ENCODE data around the gene UBR3.
"Not testable (repeated sequence)": the region's sequence is repeated elsewhere in the genome, so short reads cannot be mapped to it uniquely, and the experiment has no call there.

UBR3 gene

DNA sequence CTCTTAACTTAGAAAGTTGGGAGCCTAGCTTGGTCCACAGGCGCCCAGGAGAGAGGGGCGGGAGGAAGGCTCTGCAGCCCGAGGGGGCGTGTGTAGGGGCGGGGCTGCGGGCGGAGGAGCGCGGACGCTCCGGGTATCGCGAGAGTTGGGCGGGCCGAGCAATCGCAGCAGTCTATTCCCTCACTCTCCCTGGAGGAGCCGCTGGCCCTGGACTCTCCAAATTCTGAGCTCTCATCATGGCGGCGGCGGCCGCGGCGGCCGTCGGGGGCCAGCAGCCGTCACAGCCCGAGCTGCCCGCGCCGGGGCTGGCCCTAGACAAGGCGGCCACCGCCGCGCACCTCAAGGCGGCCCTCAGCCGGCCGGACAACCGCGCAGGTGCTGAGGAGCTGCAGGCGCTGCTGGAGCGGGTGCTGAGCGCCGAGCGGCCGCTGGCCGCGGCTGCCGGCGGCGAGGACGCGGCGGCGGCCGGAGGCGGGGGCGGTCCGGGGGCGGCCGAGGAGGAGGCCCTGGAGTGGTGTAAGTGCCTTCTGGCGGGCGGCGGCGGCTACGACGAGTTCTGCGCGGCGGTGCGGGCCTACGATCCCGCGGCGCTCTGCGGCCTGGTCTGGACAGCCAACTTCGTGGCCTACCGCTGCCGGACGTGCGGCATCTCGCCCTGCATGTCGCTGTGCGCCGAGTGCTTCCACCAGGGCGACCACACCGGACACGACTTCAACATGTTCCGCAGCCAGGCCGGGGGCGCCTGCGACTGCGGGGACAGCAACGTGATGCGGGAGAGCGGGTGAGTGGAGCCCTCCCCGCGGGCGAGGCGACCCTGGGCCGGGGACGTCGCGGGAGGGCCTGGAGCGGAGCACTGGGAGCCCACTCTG, at the start of gene UBR3:
UBR3 (plus strand) TSS at position 183 of the 869 bp plus-strand sequence; CDS start at position 237, 54 bp downstream.
- FAIRE-seq: no peak
- DNase-seq (ENCODE audit: insufficient read length, low spot score): peak; percentile 98

GRCh38 chr2:169778446-169778845, 48.8 kb upstream of the UBR3 start:
- DNase-seq (ENCODE audit: insufficient read length, low spot score) (no peak), FAIRE-seq (no peak)

- no peak for DNase-seq (ENCODE audit: insufficient read length, low spot score)
- FAIRE-seq: no peak
Observed at GRCh38 chr2:169781249-169782013, 45.8 kb upstream of the UBR3 start.

- FAIRE-seq (no peak), DNase-seq (ENCODE audit: insufficient read length, low spot score) (no peak)
Observed at GRCh38 chr2:169782513-169782912, 44.7 kb upstream of the UBR3 start.

GRCh38 chr2:169790581-169790980, 36.7 kb upstream of the UBR3 start:
- FAIRE-seq: no peak
- DNase-seq (ENCODE audit: insufficient read length, low spot score): no peak

DNA sequence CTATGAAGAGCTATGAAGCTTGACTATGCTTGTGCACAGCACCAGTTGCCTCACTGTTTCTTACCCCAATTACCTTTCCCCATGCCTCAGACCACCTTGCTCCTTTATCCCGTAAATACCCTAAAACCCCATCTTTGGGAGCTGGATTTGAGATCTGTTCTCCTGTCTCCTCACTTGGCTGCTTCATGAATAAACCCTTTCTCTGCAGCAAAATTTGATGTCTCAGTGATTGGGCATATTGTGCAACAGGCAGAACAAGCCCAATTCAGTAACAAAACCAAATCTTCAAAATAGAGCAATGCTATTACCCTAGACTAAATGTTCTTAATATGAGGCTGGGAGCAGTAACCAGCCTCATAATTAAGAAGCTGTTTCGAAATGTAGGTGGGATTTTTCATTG, 32.1 kb upstream of the UBR3 start:
- DNase-seq (ENCODE audit: insufficient read length, low spot score) (no peak), FAIRE-seq (no peak)

DNA sequence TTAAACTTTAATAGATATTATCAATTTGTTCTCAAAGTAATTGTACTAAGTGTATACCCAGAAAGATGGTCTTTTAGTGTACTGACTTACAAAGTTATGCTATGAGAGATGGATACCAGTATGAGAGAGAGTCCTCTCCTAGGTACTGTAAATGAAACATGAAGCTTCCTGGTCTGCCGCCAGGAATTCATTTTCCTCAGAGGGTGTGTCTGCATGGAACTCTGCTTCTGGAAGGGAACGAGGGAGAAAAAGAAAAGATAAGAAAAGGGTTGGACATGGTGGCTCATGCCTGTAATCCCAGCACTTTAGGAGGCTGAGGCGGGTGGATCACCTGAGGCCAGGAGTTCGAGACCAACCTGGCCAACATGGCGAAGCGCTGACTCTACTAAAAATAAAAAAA, 30.8 kb upstream of the UBR3 start:
- no peak for FAIRE-seq

GRCh38 chr2:169797601-169798000, 29.7 kb upstream of the UBR3 start:
- FAIRE-seq: no peak
- no peak for DNase-seq (ENCODE audit: insufficient read length, low spot score)

More for the DNA sequence above, 30.8 kb upstream of the UBR3 start:
- no peak for DNase-seq (ENCODE audit: insufficient read length, low spot score)

- FAIRE-seq: no peak
- no peak for DNase-seq (ENCODE audit: insufficient read length, low spot score)
Observed at GRCh38 chr2:169798397-169798717, 28.9 kb upstream of the UBR3 start.

DNA sequence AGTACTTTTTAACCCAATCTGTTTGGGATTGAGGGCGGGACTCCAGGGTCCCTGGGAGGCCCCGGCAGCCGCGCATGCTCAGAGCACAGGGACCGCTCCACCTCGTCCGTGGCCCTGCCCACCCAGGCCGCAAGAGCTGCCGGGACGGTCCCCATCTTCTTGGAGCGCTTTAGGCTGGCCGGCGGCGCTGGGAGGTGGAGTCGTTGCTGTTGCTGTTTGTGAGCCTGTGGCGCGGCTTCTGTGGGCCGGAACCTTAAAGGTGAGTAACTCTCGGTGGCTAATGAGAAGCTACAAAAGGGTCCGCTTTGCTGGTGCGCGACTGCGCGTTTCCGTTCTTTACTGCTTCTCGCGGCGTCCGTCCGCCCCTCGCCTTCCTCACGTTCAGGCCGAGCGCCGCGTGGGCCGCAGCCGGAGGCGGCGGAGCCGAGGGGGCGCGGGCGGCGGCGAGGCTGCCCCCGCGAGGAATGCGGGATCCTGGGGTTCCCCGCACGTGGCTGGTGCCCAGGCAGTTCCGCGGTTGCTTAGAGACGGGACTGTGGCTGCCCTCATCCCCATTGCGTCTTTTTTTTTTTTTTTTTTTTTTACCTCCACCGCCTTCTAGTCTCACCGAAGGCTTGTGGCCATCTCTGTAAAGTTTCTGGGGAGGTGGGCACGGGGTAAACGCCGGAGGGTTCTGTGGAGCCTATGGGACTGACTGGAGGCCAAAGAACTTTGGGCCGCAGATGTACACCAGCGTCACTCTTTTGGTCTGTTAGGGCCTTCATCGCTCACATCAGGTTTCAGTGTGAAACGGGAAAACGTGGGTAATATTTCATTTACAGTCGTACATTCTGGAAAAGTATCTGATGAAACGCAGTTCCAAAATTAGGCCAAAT, 28.3 kb upstream of the UBR3 start, which contains the start of gene SSB:
SSB (plus strand) TSS at position 154 of the 875 bp plus-strand sequence. CDS start 2,090 bp downstream, outside the sequence.
- FAIRE-seq (peak; percentile 33), DNase-seq (ENCODE audit: insufficient read length, low spot score) (peak; percentile 98)

GRCh38 chr2:169803480-169803879, 23.8 kb upstream of the UBR3 start:
- DNase-seq (ENCODE audit: insufficient read length, low spot score): no peak
- FAIRE-seq: no peak

DNA sequence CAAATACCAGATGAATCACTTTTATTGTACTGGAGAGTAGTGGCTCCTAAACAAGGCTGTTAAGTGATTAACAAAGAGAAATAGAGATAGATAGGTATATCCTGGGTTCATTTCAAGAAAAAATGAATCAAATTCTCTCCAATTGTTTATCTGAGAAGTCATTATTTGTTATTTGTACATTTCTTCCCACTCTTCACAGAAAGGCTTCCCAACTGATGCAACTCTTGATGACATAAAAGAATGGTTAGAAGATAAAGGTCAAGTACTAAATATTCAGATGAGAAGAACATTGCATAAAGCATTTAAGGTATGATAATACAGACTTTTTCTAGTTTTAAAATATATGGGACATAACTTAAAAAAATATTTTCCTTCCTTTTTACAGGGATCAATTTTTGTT, 20.7 kb upstream of the UBR3 start:
- FAIRE-seq (no peak), DNase-seq (ENCODE audit: insufficient read length, low spot score) (no peak)

- FAIRE-seq (no peak), DNase-seq (ENCODE audit: insufficient read length, low spot score) (no peak)
Observed at GRCh38 chr2:169808221-169808620, 19.0 kb upstream of the UBR3 start.

GRCh38 chr2:169815849-169816248, 11.4 kb upstream of the UBR3 start:
- DNase-seq (ENCODE audit: insufficient read length, low spot score) (no peak), FAIRE-seq (peak; percentile 16)

DNA sequence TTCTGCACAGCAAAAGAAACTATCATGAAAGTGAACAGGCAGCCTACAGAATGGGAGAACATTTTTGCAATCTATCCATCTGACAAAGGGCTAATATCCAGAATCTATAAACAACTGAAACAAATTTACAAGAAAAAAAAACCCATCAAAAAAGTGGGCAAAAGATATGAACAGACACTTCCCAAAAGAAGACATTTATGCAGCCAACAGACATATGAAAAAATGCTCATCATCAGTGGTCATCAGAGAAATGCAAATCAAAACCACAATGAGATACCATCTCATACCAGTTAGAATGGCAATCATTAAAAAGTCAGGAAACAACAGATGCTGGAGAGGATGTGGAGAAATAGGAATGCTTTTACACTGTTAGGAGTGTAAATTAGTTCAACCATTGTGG, 10.3 kb upstream of the UBR3 start:
- not testable (repeated sequence) for DNase-seq (ENCODE audit: insufficient read length, low spot score); FAIRE-seq

DNA sequence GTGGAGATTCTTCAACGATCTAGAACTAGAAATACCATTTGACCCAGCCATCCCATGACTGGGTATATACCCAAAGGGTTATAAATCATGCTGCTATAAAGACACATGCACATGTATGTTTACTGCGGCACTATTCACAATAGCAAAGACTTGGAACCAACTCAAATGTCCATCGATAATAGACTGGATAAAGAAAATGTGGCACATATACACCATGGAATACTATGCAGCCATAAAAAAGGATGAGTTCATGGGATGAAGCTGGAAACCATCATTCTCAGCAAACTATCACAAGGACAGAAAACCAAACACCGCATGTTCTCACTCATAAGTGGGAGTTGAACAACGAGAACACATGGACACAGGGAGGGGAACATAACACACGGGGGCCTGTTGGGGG, 9.9 kb upstream of the UBR3 start:
- DNase-seq (ENCODE audit: insufficient read length, low spot score); FAIRE-seq: not testable (repeated sequence)

DNA sequence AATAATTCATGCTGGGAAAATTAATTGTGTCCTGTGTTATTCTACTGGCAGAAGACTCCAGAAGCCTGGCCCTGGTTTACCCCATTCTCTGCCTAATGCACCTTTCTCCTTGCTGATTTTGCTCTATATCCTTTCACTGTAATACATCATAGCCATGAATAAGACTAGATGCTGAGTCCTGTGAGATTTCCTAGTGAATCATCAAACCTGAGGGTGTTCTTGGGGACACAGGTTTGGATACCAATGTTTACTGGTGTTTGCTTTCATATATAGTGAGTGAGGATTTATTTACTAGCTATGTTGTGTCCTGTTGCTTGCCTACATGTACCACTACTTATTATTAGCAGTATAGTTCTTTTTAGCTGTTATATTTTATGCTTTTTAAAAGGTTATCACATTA, 9.0 kb upstream of the UBR3 start:
- DNase-seq (ENCODE audit: insufficient read length, low spot score): no peak
- FAIRE-seq: no peak

DNA sequence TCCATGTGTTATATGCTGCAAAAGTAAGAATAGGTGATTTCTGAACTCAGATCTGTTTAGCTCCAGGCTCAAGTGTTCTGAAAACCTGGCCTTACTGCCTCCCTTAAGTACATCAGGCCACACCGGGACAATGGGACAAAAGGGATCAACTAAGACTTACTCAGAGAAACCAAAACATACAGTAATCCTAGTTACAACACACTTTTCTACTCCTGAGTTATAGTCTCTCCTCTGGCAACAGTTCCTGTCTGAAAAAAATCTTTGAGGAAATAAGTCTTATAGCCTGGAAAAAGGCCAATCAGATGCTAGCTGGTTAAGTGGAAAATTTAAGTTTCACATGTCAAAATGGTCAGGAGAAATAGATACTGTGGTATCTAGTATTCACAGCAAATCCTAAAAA, 8.1 kb upstream of the UBR3 start:
- DNase-seq (ENCODE audit: insufficient read length, low spot score) (no peak), FAIRE-seq (no peak)

GRCh38 chr2:169820101-169820500, 7.2 kb upstream of the UBR3 start:
- not testable (repeated sequence) for FAIRE-seq; DNase-seq (ENCODE audit: insufficient read length, low spot score)

- DNase-seq (ENCODE audit: insufficient read length, low spot score) (no peak), FAIRE-seq (no peak)
Observed at GRCh38 chr2:169822036-169822435, 5.2 kb upstream of the UBR3 start.
